Gastroesophageal sphincter (tissue), 4 donors: ENCODE data around the gene STX2. TPM values are rescaled to one million over a fixed set of nuclear protein-coding genes. Genes with fewer than 3 reads are reported as not detected.

Experiments used
- ATAC-seq: fragments of 150-250 bp; one replicate; pipeline ENCODE4 v1.9.1; 2016; ENCODE audit warnings: mild to moderate bottlenecking, moderate library complexity
- H3K27ac ChIP-seq, 4 donors: fragments of 200-600 bp; sonication (generic) in 3 of 4; 1 replicate in 3 of 4; 2 replicates in 1 of 4; pipeline ENCODE4 v1.5.1; 2016 to 2019
- H3K27me3 ChIP-seq: fragments of 200-600 bp; sonication (generic); one replicate; pipeline ENCODE4 v1.5.1; 2019
- H3K36me3 ChIP-seq, 2 donors: fragments of 200-600 bp; sonication (generic); one replicate each; pipeline ENCODE4 v1.5.1; 2019; ENCODE audit warnings: control low read depth in 1 of 2
- H3K4me1 ChIP-seq, 3 donors: fragments of 200-600 bp; sonication (generic); 1 replicate in 2 of 3; 2 replicates in 1 of 3; pipeline ENCODE4 v1.5.1; 2016 to 2019; ENCODE audit warnings: control low read depth in 2 of 3
- H3K4me3 ChIP-seq, 2 donors: fragments of 200-600 bp; sonication (generic); one replicate each; pipeline ENCODE4 v1.5.1; 2019; ENCODE audit warnings: mild to moderate bottlenecking in 1 of 2, moderate library complexity in 1 of 2
- H3K9me3 ChIP-seq, 3 donors: fragments of 200-600 bp; sonication (generic); one replicate each; pipeline ENCODE4 v1.5.1; 2017 to 2019; ENCODE audit warnings: control low read depth in 2 of 3
- CTCF ChIP-seq, 4 experiments: fragments of 200-600 bp in 2 of 4; fragments of 450-650 bp in 2 of 4; sonication (generic) in 1 of 4; IDR thresholded peaks; one replicate each; pipeline ENCODE4 v1.5.1; 2017 to 2019; ENCODE audit warnings: antibody characterized with exemption in 4 of 4, mild to moderate bottlenecking in 2 of 4, moderate library complexity in 2 of 4
- EP300 ChIP-seq: sonication (generic); formaldehyde crosslinking; IDR thresholded peaks from one replicate; pipeline ENCODE4 v1.6.1; 2017; ENCODE audit warnings: antibody characterized with exemption, mild to moderate bottlenecking
- POLR2A ChIP-seq, 2 donors: fragments of 450-650 bp; IDR thresholded peaks; one replicate each; pipeline ENCODE4 v1.6.1; 2017; ENCODE audit warnings: antibody characterized with exemption in 2 of 2, mild to moderate bottlenecking in 2 of 2, moderate library complexity in 1 of 2
- POLR2AphosphoS5 ChIP-seq: sonication (generic); formaldehyde crosslinking; IDR thresholded peaks from one replicate; pipeline ENCODE4 v1.6.1; 2017; ENCODE audit warnings: antibody characterized with exemption
- WGBS, 2 donors: methylation state at CpG; one replicate each; pipeline ENCODE4 v1.1.5; 2018; ENCODE audit warnings: low coverage in 1 of 2; 5-methylcytosine and 5-hydroxymethylcytosine counted together
- small RNA-seq, 4 donors: library from RNA; depleted of rRNA; stranded (forward); fragments of <200 nt; gene quantifications; one replicate each; pipeline ENCODE3, GENCODE V24; 2016
- total RNA-seq, 4 donors: library from RNA; depleted of rRNA; stranded (reverse); fragments of >200 nt; gene quantifications; one replicate each; pipeline ENCODE4 v1.1.0, GENCODE V29; 2016

STX2 gene
- total RNA-seq, 4 donors from 2014 or later: 41.6 to 77.5 (median 54.3) TPM

DNA sequence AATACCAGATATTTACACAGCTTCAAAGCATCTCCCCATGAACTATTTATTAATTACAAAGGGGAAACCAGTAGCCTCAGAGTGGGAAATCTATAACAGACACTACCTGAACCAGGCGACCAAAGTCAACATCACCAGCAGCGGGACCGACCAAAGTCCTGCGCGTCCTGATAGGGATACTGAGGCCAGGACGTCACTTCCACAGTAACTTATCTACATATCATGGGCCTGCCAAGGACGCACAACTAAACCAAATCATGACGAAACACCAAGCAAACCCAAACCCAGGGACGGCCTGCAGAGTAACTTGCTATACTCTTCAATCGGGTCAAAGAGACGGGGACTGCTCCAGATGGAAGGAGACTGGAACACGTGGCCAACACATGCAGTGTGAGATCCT lies 96.9 kb downstream of the STX2 start:
- ATAC-seq: no peak
- TF ChIP-seq POLR2A (IDR thresholded peaks at IDR 0.05) (no peak), POLR2AphosphoS5 (no peak), CTCF (IDR thresholded peaks at IDR 0.05) (no peak), EP300 (no peak)
- no peak overlapping the region for H3K4me3 ChIP-seq
- H3K27me3 ChIP-seq: peaks cover 54% of the 10 kb centered on the region
- no peaks in the 10 kb centered on the region for H3K4me1 ChIP-seq
- H3K9me3 ChIP-seq: peaks cover 0 to 10% (median 0%) of the 10 kb centered on the region in 3 donors
- H3K27ac ChIP-seq: no peak overlapping the region
- no peaks in the 10 kb centered on the region for H3K36me3 ChIP-seq
- WGBS, 2 donors: 86 to 87% methylated on average over 6 to 12 of the region's 12 CpGs

Small RNA genes within 50 kb of the gene (small RNA-seq; reads per million reads assigned to genes)
- gene RNU6-1077P: 0 reads per million in 4 donors

Other genes with a start within 250 kb of the STX2 start
- gene RIMBP2, start 123.0 kb downstream of the STX2 start, total RNA-seq: 1 to 10 TPM in 1 of 4 donors, under 1 TPM in 3; 0.42 to 1.1 (median 0.60) TPM
- gene RAN, start 32.8 kb upstream of the STX2 start, total RNA-seq: 100 to 1,000 TPM; 139 to 199 (median 167) TPM
- gene ADGRD1, start 114.7 kb upstream of the STX2 start, total RNA-seq: 10 to 100 TPM; 19.1 to 43.4 (median 31.3) TPM